ENCODE data around the gene CLIC6.

Gene CLIC6

DNA sequence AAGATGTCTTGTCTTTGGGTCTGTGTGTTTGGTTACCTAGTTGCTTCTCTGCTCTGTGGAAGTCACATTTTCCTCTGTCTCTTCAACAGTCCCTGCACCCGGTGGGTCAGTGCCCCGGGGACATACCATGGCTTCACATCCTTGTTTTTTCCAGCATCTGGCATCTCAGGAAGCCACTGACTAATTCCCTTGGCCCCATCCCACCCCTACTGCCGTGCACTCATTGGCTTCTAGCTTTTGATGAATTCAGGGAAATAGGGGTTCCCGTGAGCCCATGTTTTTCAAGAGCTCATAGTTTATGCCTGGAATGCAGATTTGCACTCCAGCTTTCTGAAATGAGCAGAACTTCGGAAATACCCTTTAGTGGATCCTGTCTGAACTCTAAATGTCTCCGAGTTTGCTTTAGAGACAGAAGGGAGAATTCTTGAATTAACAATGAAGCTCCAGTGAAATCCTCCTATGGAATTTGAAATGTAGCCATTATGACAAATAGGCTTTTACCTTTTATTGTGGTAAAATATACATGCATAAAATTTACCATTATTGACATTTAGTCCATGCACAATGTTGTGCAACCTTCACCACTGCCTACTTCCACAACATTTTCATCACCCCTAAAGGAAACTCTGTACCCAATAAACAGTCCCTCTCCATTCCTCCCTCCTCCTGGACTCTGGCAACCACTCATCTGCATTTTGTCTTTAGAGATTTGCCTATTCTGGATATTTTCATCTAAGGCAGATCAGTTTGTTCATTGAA is 67.5 kb downstream of the CLIC6 start:
- no peak overlapping the region for H3K9ac ChIP-seq (ENCODE audit: low read length)
- no peaks in the 10 kb centered on the region for H4K20me1 ChIP-seq (ENCODE audit: insufficient read depth, low read length)
- no peaks in the 10 kb centered on the region for H3K4me1 ChIP-seq (ENCODE audit: low read length)
- no peak for DNase-seq
- no peaks in the 10 kb centered on the region for H3F3A ChIP-seq (ENCODE audit: insufficient read depth, low read length)
- no peaks in the 10 kb centered on the region for H3K79me2 ChIP-seq (ENCODE audit: low read length)
- H3K4me3 ChIP-seq (ENCODE audit: low read length) = no peak overlapping the region
- H3K9me2 ChIP-seq (replicated peaks; ENCODE audit: insufficient read depth, low read length) = no peaks in the 10 kb centered on the region
- no peak overlapping the region for H3K27ac ChIP-seq (ENCODE audit: low read length)
- TF ChIP-seq CTCF (IDR thresholded peaks at IDR 0.05; ENCODE audit: low read length) (no peak), EZH2 (optimal IDR thresholded peaks at IDR 0.05; ENCODE audit: low read depth, low read length) (no peak), EZH2phosphoT487 (IDR thresholded peaks at IDR 0.05; ENCODE audit: low read length) (no peak)
- H3K36me3 ChIP-seq (replicated peaks; ENCODE audit: insufficient read depth, low read length) = no peaks in the 10 kb centered on the region
- H3K9me3 ChIP-seq (replicated peaks; ENCODE audit: insufficient read depth, low read length) = no peaks in the 10 kb centered on the region
- no peaks in the 10 kb centered on the region for H3K27me3 ChIP-seq (replicated peaks; ENCODE audit: insufficient read depth, low read length)
- no peak overlapping the region for H2AFZ ChIP-seq (ENCODE audit: low read length)
- H3K4me2 ChIP-seq (ENCODE audit: low read depth, low read length) = no peak overlapping the region

DNA sequence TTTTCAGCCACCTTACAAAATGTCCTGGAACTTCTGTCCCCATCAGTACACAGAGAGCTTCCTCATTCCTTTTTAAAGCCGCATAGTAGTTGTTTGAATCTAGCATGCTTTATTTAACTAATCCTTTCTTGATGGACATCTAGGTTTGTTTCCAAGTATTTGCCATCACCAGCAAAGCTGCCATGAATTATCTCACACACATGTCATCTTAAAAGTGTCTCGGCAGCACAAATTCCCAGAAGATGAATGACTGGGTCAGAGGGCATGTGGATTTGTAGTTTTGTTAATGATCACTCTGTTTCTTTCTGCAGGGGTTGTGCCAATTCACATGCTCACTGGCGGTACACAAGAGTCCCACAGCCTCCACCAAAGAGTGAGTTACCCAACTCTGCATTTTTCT is 68.3 kb downstream of the CLIC6 start:
- H3K4me3 ChIP-seq (ENCODE audit: low read length) = no peak overlapping the region
- no peaks in the 10 kb centered on the region for H3K9me3 ChIP-seq (replicated peaks; ENCODE audit: insufficient read depth, low read length)
- no peaks in the 10 kb centered on the region for H4K20me1 ChIP-seq (ENCODE audit: insufficient read depth, low read length)
- H3K9me2 ChIP-seq (replicated peaks; ENCODE audit: insufficient read depth, low read length) = no peaks in the 10 kb centered on the region
- H3K4me1 ChIP-seq (ENCODE audit: low read length) = no peaks in the 10 kb centered on the region
- H3K79me2 ChIP-seq (ENCODE audit: low read length) = no peaks in the 10 kb centered on the region
- no peak overlapping the region for H2AFZ ChIP-seq (ENCODE audit: low read length)
- H3K27me3 ChIP-seq (replicated peaks; ENCODE audit: insufficient read depth, low read length) = no peaks in the 10 kb centered on the region
- DNase-seq = no peak
- H3F3A ChIP-seq (ENCODE audit: insufficient read depth, low read length) = no peaks in the 10 kb centered on the region
- H3K4me2 ChIP-seq (ENCODE audit: low read depth, low read length) = no peak overlapping the region
- no peak overlapping the region for H3K9ac ChIP-seq (ENCODE audit: low read length)
- no peak for TF ChIP-seq EZH2phosphoT487 (IDR thresholded peaks at IDR 0.05; ENCODE audit: low read length)
- no peak for TF ChIP-seq EZH2 (optimal IDR thresholded peaks at IDR 0.05; ENCODE audit: low read depth, low read length)
- no peaks in the 10 kb centered on the region for H3K36me3 ChIP-seq (replicated peaks; ENCODE audit: insufficient read depth, low read length)
- H3K27ac ChIP-seq (ENCODE audit: low read length) = no peak overlapping the region

- H3F3A ChIP-seq (ENCODE audit: insufficient read depth, low read length) = no peaks in the 10 kb centered on the region
- H3K4me2 ChIP-seq (ENCODE audit: low read depth, low read length) = no peak overlapping the region
- H3K27me3 ChIP-seq (replicated peaks; ENCODE audit: insufficient read depth, low read length) = no peaks in the 10 kb centered on the region
- H3K4me3 ChIP-seq (ENCODE audit: low read length) = no peak overlapping the region
- TF ChIP-seq EZH2 (optimal IDR thresholded peaks at IDR 0.05; ENCODE audit: low read depth, low read length) (no peak), EZH2phosphoT487 (IDR thresholded peaks at IDR 0.05; ENCODE audit: low read length) (no peak), CTCF (IDR thresholded peaks at IDR 0.05; ENCODE audit: low read length) (no peak)
- H3K79me2 ChIP-seq (ENCODE audit: low read length) = no peaks in the 10 kb centered on the region
- H3K9ac ChIP-seq (ENCODE audit: low read length) = no peak overlapping the region
- H3K9me2 ChIP-seq (replicated peaks; ENCODE audit: insufficient read depth, low read length) = no peaks in the 10 kb centered on the region
- DNase-seq = no peak
- no peak overlapping the region for H2AFZ ChIP-seq (ENCODE audit: low read length)
- H3K27ac ChIP-seq (ENCODE audit: low read length) = no peak overlapping the region
- H4K20me1 ChIP-seq (ENCODE audit: insufficient read depth, low read length) = no peaks in the 10 kb centered on the region
- no peaks in the 10 kb centered on the region for H3K4me1 ChIP-seq (ENCODE audit: low read length)
- H3K36me3 ChIP-seq (replicated peaks; ENCODE audit: insufficient read depth, low read length) = no peaks in the 10 kb centered on the region
- H3K9me3 ChIP-seq (replicated peaks; ENCODE audit: insufficient read depth, low read length) = no peaks in the 10 kb centered on the region
Measured at GRCh38 chr21:34740198-34740597, 71.4 kb downstream of the CLIC6 start.

DNA sequence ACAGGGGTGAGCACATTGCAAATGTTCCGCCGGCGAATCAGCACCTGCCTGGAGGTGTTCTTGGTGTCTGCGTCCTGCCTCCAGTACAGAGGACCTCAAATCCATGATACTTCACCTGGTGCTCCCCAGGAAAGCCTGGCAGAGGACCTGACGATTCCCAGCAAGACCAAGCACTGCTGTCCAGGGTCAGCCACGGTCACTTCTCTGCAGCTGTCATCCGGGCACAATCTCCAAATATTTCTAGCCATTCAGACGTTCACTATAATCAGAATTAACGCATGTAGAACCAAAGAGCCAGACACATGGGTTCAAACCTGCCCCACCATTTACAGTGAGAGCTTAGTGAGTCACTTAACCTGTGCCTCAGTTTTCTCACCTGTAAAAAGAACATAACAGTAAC is 74.5 kb downstream of the CLIC6 start:
- DNase-seq = no peak
- no peak overlapping the region for H3K9ac ChIP-seq (ENCODE audit: low read length)
- H3K27ac ChIP-seq (ENCODE audit: low read length) = no peak overlapping the region
- H3K36me3 ChIP-seq (replicated peaks; ENCODE audit: insufficient read depth, low read length) = no peaks in the 10 kb centered on the region
- TF ChIP-seq EZH2phosphoT487 (IDR thresholded peaks at IDR 0.05; ENCODE audit: low read length) (no peak), EZH2 (optimal IDR thresholded peaks at IDR 0.05; ENCODE audit: low read depth, low read length) (no peak), CTCF (IDR thresholded peaks at IDR 0.05; ENCODE audit: low read length) (no peak)
- H4K20me1 ChIP-seq (ENCODE audit: insufficient read depth, low read length) = no peaks in the 10 kb centered on the region
- H3K9me3 ChIP-seq (replicated peaks; ENCODE audit: insufficient read depth, low read length) = no peaks in the 10 kb centered on the region
- no peaks in the 10 kb centered on the region for H3K27me3 ChIP-seq (replicated peaks; ENCODE audit: insufficient read depth, low read length)
- H2AFZ ChIP-seq (ENCODE audit: low read length) = no peak overlapping the region
- H3F3A ChIP-seq (ENCODE audit: insufficient read depth, low read length) = no peaks in the 10 kb centered on the region
- H3K4me3 ChIP-seq (ENCODE audit: low read length) = no peak overlapping the region
- H3K9me2 ChIP-seq (replicated peaks; ENCODE audit: insufficient read depth, low read length) = no peaks in the 10 kb centered on the region
- no peak overlapping the region for H3K4me2 ChIP-seq (ENCODE audit: low read depth, low read length)
- 0 out of 2 replicates have a peak, but pooled peaks cover 3% of the 10 kb centered on the region for H3K4me1 ChIP-seq (ENCODE audit: low read length)
- no peaks in the 10 kb centered on the region for H3K79me2 ChIP-seq (ENCODE audit: low read length)
